Measurements from ENCODE around the gene BANF2. TPM values are rescaled to one million over a fixed set of nuclear protein-coding genes. Genes with fewer than 3 reads are reported as not detected.
"Not testable (repeated sequence)": the region's sequence is repeated elsewhere in the genome, so short reads cannot be mapped to it uniquely, and the experiment has no call there.

The BANF2 gene
- total RNA-seq, 2 experiments from 2014 or later, result not detected

DNA sequence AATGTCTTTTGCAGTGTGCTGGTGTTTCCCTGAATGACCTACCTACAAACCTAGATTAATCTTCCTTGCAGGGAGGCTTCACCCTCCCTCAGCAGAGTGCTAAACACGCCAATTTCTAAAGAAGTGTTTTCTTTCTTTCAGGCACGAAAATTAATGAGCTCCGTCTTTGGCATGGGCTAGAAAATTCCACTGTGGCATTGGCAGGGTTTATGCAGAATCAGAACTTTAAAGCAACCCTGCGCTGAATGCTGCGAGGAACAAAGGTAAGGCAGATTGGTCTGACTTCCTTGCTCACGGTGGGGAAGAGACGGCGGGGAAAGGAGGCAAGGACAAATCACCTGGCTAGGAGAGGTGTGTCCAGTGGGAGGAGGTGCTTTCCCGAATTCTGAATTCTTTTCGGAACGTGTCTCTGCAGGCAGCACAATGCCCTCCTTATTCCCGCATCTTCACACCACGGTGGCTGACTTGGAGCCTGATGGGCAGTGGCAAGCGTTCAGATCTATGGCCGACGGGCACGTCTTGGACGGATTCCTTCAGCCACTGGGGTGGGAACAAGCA is 6.2 kb upstream of the BANF2 start:
- Mint-ChIP-seq H3K27ac (no peak overlapping the region), H3K4me1 (no peaks in the 10 kb centered on the region), H3K27me3 (peaks cover 40% of the 10 kb centered on the region), H3K9me3 (peaks cover 4% of the 10 kb centered on the region), H3K36me3 (ENCODE audit: low read depth) (no peaks in the 10 kb centered on the region), H3K4me3 (no peak overlapping the region)
- POLR2A ChIA-PET, result interaction anchor here (1.5 to 2.1 kb wide), 2 partner anchors 12 to 14 kb away, joined by 3 to 12 read pairs; partner anchors contain the start of gene RRBP1
- no peak for DNase-seq
- CTCF ChIA-PET, result interaction anchor here (0.7 to 6.1 kb wide), 2 partner anchors 11 to 204 kb away, joined by 3 to 43 read pairs; partner anchors contain the start of gene RRBP1

DNA sequence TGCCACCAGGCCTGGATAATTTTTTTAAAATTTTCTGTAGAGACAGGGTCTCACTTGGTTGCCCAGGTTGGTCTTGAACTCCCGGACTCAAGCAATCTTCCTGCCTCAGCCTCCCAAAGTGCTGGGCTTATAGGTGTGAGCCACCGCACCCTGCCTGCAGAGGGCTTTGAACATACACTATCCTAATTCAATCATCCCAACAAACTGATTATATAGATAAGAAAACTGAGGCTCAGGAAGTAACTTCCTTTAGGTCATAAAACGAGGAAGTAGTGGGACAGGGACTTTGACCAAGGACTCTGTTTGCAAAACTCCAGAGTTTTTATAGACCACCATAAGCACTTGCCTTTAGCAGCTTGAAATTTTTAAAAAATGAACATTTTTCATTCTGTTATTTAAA is 5.0 kb upstream of the BANF2 start:
- Mint-ChIP-seq H3K27ac (no peak overlapping the region), H3K9me3 (peaks cover 4% of the 10 kb centered on the region), H3K4me3 (no peak overlapping the region), H3K4me1 (no peaks in the 10 kb centered on the region), H3K27me3 (peaks cover 33% of the 10 kb centered on the region), H3K36me3 (ENCODE audit: low read depth) (no peaks in the 10 kb centered on the region)
- no peak for DNase-seq
- ChIA-PET CTCF (interaction anchor here (6.1 kb wide), 1 partner anchor 12 kb away, joined by 43 read pairs; the partner anchor contains the start of gene RRBP1), POLR2A (no interaction called here)

DNA sequence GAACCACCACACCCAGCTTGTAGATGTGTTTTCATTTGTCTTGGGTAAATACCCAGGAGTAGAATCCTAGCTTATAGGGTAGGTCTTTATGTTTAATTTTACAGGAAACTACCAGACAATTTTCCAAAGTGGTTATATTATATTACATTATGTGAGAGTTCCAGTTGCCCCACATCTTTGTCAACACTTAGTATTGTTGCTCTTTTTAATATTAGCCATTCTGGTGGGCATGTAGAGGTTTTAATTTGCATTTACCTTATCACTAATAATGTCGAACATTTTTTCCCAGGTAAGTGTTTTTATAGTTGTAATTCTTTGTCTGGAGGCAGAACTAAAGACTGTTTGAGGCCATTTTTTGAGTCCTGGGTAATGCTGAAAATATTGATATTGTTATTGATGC is 3.5 kb upstream of the BANF2 start:
- peaks cover 21% of the 10 kb centered on the region for H3K27me3 Mint-ChIP-seq
- no peak overlapping the region for H3K27ac Mint-ChIP-seq
- no peaks in the 10 kb centered on the region for H3K36me3 Mint-ChIP-seq (ENCODE audit: low read depth)
- no peaks in the 10 kb centered on the region for H3K4me1 Mint-ChIP-seq
- no peak overlapping the region for H3K4me3 Mint-ChIP-seq
- DNase-seq, result no peak
- CTCF ChIA-PET, result interaction anchor here (6.1 kb wide), 1 partner anchor 14 kb away, joined by 43 read pairs; the partner anchor contains the start of gene RRBP1
- H3K9me3 Mint-ChIP-seq, result peaks cover 4% of the 10 kb centered on the region
- POLR2A ChIA-PET, result no interaction called here

DNA sequence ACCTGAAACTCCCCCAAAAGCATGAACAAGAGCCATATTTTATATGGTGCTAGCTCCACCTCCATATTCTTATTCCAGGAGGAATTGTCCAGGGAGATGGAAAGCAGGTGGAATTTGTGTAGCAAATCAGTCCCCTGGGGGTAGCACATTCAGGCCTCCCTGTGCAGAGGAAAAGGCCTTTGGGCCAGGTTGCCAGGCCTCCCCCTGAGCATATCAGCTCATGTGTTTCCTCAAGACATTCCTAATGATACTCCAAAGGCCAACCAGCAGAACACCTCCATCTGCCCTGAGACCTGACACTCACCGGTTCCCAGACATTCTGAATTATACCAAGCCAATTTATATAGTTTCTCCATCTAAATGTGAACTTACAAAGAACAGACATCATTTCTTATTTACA is 2.6 kb upstream of the BANF2 start:
- no peaks in the 10 kb centered on the region for H3K36me3 Mint-ChIP-seq (ENCODE audit: low read depth)
- H3K9me3 Mint-ChIP-seq, result peaks cover 4% of the 10 kb centered on the region
- no peak overlapping the region for H3K27ac Mint-ChIP-seq
- no peak overlapping the region for H3K4me3 Mint-ChIP-seq
- H3K27me3 Mint-ChIP-seq, result peaks cover 13% of the 10 kb centered on the region
- ChIA-PET POLR2A (no interaction called here), CTCF (no interaction called here)
- DNase-seq, result no peak
- no peaks in the 10 kb centered on the region for H3K4me1 Mint-ChIP-seq

DNA sequence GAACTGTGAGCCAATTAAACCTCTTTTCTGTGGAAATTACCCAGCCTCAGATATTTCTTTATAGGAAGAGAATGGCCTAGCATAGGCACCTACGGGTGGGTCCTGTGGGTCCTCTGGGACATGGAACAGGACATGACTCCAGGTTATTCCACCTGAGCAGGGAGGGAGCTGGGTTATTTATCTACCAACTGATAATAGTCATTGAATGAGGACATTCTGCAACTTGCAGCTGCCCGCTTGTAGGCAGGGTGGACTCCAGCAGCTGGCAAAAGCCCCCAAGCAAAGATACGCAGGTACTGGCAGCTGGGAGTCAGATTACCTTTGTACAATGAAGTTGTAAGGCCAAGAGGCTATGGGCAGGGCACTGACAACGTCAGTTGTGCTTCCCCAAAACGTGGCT is 1.4 kb upstream of the BANF2 start:
- H3K4me1 Mint-ChIP-seq, result no peaks in the 10 kb centered on the region
- ChIA-PET POLR2A (interaction anchor here (1.0 kb wide), 1 partner anchor 16 kb away, joined by 3 read pairs; no protein-coding TSS in a partner anchor), CTCF (interaction anchor here (2.2 kb wide), 1 partner anchor 16 kb away, joined by 10 read pairs; the partner anchor contains the start of gene RRBP1)
- no peaks in the 10 kb centered on the region for H3K36me3 Mint-ChIP-seq (ENCODE audit: low read depth)
- peaks cover 4% of the 10 kb centered on the region for H3K9me3 Mint-ChIP-seq
- no peak overlapping the region for H3K4me3 Mint-ChIP-seq
- H3K27ac Mint-ChIP-seq, result no peak overlapping the region
- H3K27me3 Mint-ChIP-seq, result peaks cover 12% of the 10 kb centered on the region
- DNase-seq, result no peak

DNA sequence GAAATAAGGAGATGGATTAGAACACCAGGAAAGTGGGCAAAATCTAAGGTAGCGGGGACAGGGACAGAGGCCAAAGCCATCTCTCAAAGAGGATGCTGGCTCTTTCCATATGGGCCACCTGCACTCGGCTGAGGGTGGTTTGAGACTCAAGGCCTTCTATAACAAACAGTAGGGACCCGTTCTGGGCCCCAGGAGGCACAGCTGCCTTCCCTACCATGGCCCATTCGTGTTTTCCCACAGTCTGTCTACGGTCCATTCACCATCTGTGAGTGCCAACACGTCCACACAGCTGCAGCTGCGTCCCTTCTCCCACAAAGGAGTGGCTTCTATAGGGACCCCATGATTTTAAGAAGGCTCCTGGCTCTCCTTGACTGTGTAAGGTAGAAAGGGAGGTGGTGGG is 871 bp downstream of the BANF2 start:
- Mint-ChIP-seq H3K36me3 (ENCODE audit: low read depth) (no peaks in the 10 kb centered on the region), H3K27me3 (peaks cover 3% of the 10 kb centered on the region), H3K4me3 (no peak overlapping the region), H3K9me3 (peaks cover 1% of the 10 kb centered on the region), H3K27ac (no peak overlapping the region), H3K4me1 (no peaks in the 10 kb centered on the region)
- CTCF ChIA-PET, result interaction anchor here (1.2 to 2.2 kb wide), 2 partner anchors 18 to 197 kb away, joined by 3 to 10 read pairs; partner anchors contain the start of gene RRBP1
- POLR2A ChIA-PET, result interaction anchor here (1.3 kb wide), 1 partner anchor 9 kb away, joined by 3 read pairs; no protein-coding TSS in a partner anchor
- DNase-seq, result no peak

DNA sequence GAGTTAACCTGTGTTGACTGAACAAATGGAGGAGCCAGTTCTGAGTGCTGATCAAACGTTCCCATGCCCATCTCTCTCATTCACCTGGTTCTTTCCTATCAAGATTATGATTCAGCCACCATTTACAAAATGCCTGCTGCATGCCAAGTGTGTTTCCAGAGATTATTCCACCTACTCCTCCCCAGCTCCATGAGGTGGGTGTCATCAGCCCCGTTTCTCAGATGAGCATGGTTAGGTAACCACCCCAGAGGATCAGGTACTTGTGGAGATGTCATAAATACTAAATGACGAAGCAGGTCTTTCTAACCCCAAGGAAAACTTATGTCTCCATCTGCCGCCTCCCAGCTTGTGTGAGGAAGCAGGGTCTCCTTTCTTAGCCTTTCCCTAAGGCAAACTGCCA is 2.1 kb downstream of the BANF2 start:
- Mint-ChIP-seq H3K9me3 (no peaks in the 10 kb centered on the region), H3K4me3 (no peak overlapping the region), H3K4me1 (no peaks in the 10 kb centered on the region), H3K27me3 (peaks cover 2% of the 10 kb centered on the region), H3K27ac (no peak overlapping the region), H3K36me3 (ENCODE audit: low read depth) (no peaks in the 10 kb centered on the region)
- CTCF ChIA-PET, result interaction anchor here (1.2 kb wide), 1 partner anchor 196 kb away, joined by 3 read pairs; no protein-coding TSS in a partner anchor
- no peak for DNase-seq
- POLR2A ChIA-PET, result interaction anchor here (1.3 kb wide), 1 partner anchor 8 kb away, joined by 3 read pairs; no protein-coding TSS in a partner anchor

DNA sequence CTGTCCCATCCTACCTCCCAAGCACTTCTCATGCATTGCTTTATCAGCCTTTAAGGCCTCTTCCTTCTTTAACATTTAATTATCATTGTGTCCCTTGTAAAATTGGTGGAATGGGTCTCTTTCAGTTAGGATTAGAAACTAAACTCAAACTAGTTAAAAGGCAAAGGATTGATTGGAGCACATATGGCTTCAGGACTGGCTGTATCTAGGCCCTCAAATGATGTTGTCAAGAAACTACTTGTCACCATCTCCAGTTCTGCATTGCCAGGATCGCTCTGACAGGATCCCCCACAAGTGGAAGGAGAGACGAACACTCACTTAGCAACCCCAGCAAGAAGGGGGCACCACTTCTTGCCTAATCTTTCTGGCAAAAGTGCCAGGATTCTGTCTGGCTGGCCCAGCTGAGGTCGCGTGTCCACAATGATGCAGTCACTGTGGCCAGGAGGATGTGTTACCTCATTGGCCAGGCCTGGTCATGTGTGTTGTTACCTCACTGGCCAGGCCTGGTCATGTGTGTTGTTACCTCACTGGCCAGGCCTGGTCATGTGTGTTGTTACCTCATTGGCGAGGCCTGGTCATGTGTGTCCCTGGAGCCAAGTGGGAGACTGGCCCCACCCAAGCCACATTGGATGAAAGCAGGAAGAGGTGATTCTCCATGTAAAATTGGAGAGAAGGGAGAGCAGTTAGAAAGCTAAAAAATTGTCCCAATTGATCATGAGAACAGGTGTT is 5.0 kb downstream of the BANF2 start:
- no peaks in the 10 kb centered on the region for H3K4me1 Mint-ChIP-seq
- H3K4me3 Mint-ChIP-seq, result no peak overlapping the region
- no peaks in the 10 kb centered on the region for H3K9me3 Mint-ChIP-seq
- H3K27me3 Mint-ChIP-seq, result peaks cover 2% of the 10 kb centered on the region
- no peak for DNase-seq
- ChIA-PET POLR2A (no interaction called here), CTCF (no interaction called here)
- no peaks in the 10 kb centered on the region for H3K36me3 Mint-ChIP-seq (ENCODE audit: low read depth)
- no peak overlapping the region for H3K27ac Mint-ChIP-seq

DNA sequence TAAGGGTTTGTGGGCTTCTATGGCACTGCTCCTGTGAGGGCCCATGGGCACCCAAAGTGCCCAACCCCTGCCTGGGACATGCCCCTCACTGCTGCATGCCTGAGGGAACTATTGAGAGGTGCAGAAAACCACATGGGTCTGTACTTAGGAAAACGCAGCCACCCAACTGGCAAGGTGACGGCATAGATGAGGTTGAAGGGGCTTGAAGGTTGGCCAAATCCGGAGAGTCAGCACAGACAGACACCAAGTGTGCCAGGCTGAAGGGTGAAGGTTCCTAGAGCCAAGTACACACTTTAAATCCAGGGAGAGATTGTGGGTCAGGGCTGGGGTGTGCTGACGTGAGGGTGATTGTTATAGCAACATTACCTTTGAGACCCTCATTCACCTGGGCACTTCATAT is 6.2 kb downstream of the BANF2 start:
- H3K9me3 Mint-ChIP-seq, result no peaks in the 10 kb centered on the region
- H3K36me3 Mint-ChIP-seq (ENCODE audit: low read depth), result no peaks in the 10 kb centered on the region
- no peak overlapping the region for H3K4me3 Mint-ChIP-seq
- no peak for DNase-seq
- peaks cover 2% of the 10 kb centered on the region for H3K27me3 Mint-ChIP-seq
- ChIA-PET CTCF (no interaction called here), POLR2A (no interaction called here)
- H3K4me1 Mint-ChIP-seq, result no peaks in the 10 kb centered on the region
- no peak overlapping the region for H3K27ac Mint-ChIP-seq

DNA sequence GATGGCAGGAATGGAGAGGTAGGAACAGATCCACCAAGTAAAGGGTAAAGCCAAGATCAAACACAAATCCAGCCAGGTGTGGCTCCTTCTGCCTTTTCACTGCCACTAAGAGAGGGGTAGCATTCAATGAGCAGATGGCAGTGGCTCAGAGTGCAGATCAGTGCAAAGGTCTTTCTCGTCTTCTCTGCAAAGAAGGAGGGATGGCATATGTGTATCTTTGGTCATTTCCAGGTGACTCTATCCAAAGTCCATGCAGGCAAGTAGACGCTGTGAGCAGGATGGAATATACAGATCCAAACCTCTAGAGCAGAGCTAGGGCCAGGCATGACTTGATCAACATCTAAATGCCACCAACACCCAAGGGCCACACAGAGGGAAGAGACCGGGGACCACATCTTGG is 6.9 kb downstream of the BANF2 start:
- Mint-ChIP-seq H3K4me3 (no peak overlapping the region), H3K4me1 (no peaks in the 10 kb centered on the region), H3K9me3 (no peaks in the 10 kb centered on the region), H3K27ac (no peak overlapping the region), H3K27me3 (peaks cover 2% of the 10 kb centered on the region), H3K36me3 (ENCODE audit: low read depth) (no peaks in the 10 kb centered on the region)
- CTCF ChIA-PET, result interaction anchor here (1.1 kb wide), 1 partner anchor 24 kb away, joined by 3 read pairs; the partner anchor contains the start of gene RRBP1
- DNase-seq, result no peak
- POLR2A ChIA-PET, result no interaction called here

DNA sequence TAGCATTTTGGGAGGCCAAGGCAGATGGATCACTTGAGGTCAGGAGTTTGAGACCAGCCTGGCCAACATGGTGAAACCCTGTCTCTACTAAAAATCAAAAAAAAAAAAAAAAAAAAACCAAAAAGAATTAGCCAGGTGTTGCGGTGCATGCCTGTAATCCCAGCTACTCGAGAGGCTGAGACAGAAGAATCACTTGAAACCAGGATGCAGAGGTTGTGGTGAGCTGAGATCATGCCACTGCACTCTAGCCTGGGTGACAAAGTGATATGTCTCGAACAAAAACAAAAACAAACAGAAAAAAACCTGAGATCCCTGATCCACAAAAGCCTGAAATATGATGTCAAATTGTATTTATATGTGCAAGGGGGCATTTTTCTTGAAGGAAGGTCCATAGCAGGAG is 8.2 kb downstream of the BANF2 start:
- CTCF ChIA-PET, result interaction anchor here (0.7 kb wide), 1 partner anchor 566 kb away, joined by 6 read pairs; no protein-coding TSS in a partner anchor
- DNase-seq; H3K9me3 Mint-ChIP-seq; POLR2A ChIA-PET; H3K36me3 Mint-ChIP-seq (ENCODE audit: low read depth); H3K27me3 Mint-ChIP-seq; H3K4me1 Mint-ChIP-seq; H3K4me3 Mint-ChIP-seq; H3K27ac Mint-ChIP-seq: not testable (repeated sequence)

DNA sequence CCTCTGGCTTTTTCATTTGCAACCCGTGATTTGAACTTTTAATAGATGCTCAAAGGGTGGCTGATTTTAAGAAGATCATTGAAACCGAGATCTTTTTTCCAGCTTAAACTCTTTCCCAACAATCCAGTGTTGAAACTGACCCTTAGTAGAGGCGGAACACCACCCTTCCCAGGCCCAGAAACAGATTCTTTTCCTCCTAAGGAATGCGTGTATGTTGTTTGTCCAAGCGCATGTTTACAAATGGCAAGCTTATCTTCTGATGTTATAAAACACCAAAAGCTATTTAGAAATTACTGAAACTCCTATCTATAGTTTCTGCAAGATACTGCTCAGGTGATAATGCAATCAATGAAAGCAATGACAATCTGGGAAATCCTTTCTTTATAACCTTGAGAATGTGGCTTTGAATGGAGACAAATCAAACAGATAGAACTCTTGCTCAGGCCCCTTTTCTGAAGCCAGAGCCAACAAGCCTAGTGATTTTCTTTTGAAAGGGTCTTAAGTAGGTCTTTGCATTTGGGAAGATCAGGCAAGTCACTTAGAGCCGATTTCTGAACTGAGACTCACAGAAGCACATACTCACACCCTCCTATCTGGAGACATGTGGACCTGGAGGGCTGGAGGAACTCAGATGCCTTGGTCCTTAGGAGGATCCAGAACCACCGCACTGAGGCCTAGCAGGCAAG is 9.1 kb downstream of the BANF2 start:
- CTCF ChIA-PET, result no interaction called here

More for the DNA sequence above, 9.1 kb downstream of the BANF2 start:
- H3K36me3 Mint-ChIP-seq (ENCODE audit: low read depth), result no peaks in the 10 kb centered on the region
- no peaks in the 10 kb centered on the region for H3K4me1 Mint-ChIP-seq
- no peak overlapping the region for H3K27ac Mint-ChIP-seq
- DNase-seq, result no peak
- no peak overlapping the region for H3K4me3 Mint-ChIP-seq
- POLR2A ChIA-PET, result no interaction called here
- peaks cover 6% of the 10 kb centered on the region for H3K27me3 Mint-ChIP-seq
- no peaks in the 10 kb centered on the region for H3K9me3 Mint-ChIP-seq
